HG03378 (cell line): Measurements from ENCODE around the gene FAM234B.

Experiments
- ATAC-seq: cut with Tn5 transposase; IDR thresholded peaks from one replicate; pipeline ENCODE4 v1.9.1; 2021; ENCODE audit warnings: mild to moderate bottlenecking, moderate library complexity; ENCODE audit not compliant: unreplicated experiment

FAM234B gene

GRCh38 chr12:13090054-13090453 is 45.9 kb downstream of the FAM234B start:
- ATAC-seq = no peak

GRCh38 chr12:13091832-13092231 is 47.7 kb downstream of the FAM234B start:
- ATAC-seq = no peak

GRCh38 chr12:13093191-13093847 is 49.1 kb downstream of the FAM234B start:
- no peak for ATAC-seq

GRCh38 chr12:13093848-13094220 is 49.7 kb downstream of the FAM234B start:
- ATAC-seq = no peak

- peak; percentile 56 for ATAC-seq
These were observed 50.2 kb downstream of the FAM234B start for GRCh38 chr12:13094367-13094766.

- ATAC-seq = no peak
These were observed 51.2 kb downstream of the FAM234B start for GRCh38 chr12:13095266-13095995.

GRCh38 chr12:13097491-13098011 is 53.4 kb downstream of the FAM234B start:
- no peak for ATAC-seq

GRCh38 chr12:13099066-13099843 is 55.1 kb downstream of the FAM234B start:
- no peak for ATAC-seq

- no peak for ATAC-seq
These were observed 55.8 kb downstream of the FAM234B start for GRCh38 chr12:13099844-13100604.

GRCh38 chr12:13100605-13100881 is 56.4 kb downstream of the FAM234B start:
- ATAC-seq = no peak

GRCh38 chr12:13100882-13101769 is 56.9 kb downstream of the FAM234B start:
- peak; percentile 57 for ATAC-seq

- ATAC-seq = no peak
These were observed 57.7 kb downstream of the FAM234B start for GRCh38 chr12:13101821-13102375.

GRCh38 chr12:13102461-13103195 is 58.4 kb downstream of the FAM234B start:
- no peak for ATAC-seq

- no peak for ATAC-seq
These were observed 59.3 kb downstream of the FAM234B start, which contains the start of gene GSG1 for GRCh38 chr12:13103391-13104033. Gene GSG1, minus strand, starts transcription at chr12:13103667. Its CDS starts 155 bp downstream, at chr12:13103512.

- ATAC-seq = no peak
These were observed 60.2 kb downstream of the FAM234B start for GRCh38 chr12:13104409-13104808.

- no peak for ATAC-seq
These were observed 61.6 kb downstream of the FAM234B start for GRCh38 chr12:13105781-13106180.

GRCh38 chr12:13106666-13107065 is 62.5 kb downstream of the FAM234B start:
- no peak for ATAC-seq

GRCh38 chr12:13112968-13113367 is 68.8 kb downstream of the FAM234B start:
- no peak for ATAC-seq
